GM20000 (cell line): Measurements from ENCODE around the gene DIAPH1.

Experiments used
- DNase-seq: peaks from one replicate; pipeline ENCODE4 v3.0.0; 2012; ENCODE audit warnings: low spot score
- TF ChIP-seq, protein P1 (sequence below): IDR thresholded peaks from 2 replicates; pipeline ENCODE4 v1.5.1; 2012; ENCODE audit warnings: mild to moderate bottlenecking, control low read depth; ENCODE audit errors: extremely low read depth, missing control alignments

The DIAPH1 gene

DNA sequence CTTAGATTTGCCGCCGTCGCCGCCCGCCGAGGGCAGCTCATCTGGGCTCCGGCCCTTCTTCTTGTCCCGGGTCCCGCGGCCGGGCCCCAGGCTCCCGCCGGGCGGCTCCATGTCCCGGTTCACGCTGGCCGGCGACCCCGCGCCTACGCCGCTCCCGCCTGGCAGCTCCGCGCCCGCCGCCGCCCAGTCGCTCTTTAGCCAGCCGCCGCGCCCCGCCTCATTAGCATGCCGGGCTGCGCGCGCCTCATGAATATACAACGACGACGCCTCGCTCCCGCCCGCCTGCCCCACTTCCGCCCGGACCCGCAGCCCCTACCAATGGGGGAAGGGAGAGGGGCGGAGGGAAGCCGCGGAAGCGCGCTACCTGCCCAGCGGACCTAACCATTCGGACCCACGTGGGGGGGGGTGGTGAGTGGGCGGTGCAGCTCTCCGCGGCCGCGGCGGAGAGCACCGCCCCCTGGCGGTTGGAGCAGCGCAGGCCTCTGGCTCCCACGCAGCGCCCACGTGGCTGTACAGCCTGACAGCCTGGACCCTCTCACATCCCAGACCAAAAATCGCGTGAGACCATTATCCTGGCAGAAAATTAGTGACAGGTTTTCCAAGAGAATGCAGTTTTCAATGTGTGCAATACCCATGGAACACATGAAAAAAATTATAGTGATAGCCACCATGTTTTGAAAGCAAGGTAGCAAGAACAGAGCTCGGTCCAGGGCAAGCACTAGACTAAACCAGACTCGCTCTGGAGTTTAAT is at the start of gene DIAPH1:
DIAPH1 (minus strand) TSS at position 197 of the 751 bp plus-strand sequence; CDS start at position 111, 86 bp downstream.
- DNase-seq: peak; percentile 96
- TF ChIP-seq, protein P1, sequence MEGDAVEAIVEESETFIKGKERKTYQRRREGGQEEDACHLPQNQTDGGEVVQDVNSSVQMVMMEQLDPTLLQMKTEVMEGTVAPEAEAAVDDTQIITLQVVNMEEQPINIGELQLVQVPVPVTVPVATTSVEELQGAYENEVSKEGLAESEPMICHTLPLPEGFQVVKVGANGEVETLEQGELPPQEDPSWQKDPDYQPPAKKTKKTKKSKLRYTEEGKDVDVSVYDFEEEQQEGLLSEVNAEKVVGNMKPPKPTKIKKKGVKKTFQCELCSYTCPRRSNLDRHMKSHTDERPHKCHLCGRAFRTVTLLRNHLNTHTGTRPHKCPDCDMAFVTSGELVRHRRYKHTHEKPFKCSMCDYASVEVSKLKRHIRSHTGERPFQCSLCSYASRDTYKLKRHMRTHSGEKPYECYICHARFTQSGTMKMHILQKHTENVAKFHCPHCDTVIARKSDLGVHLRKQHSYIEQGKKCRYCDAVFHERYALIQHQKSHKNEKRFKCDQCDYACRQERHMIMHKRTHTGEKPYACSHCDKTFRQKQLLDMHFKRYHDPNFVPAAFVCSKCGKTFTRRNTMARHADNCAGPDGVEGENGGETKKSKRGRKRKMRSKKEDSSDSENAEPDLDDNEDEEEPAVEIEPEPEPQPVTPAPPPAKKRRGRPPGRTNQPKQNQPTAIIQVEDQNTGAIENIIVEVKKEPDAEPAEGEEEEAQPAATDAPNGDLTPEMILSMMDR: peak; percentile 86

DNA sequence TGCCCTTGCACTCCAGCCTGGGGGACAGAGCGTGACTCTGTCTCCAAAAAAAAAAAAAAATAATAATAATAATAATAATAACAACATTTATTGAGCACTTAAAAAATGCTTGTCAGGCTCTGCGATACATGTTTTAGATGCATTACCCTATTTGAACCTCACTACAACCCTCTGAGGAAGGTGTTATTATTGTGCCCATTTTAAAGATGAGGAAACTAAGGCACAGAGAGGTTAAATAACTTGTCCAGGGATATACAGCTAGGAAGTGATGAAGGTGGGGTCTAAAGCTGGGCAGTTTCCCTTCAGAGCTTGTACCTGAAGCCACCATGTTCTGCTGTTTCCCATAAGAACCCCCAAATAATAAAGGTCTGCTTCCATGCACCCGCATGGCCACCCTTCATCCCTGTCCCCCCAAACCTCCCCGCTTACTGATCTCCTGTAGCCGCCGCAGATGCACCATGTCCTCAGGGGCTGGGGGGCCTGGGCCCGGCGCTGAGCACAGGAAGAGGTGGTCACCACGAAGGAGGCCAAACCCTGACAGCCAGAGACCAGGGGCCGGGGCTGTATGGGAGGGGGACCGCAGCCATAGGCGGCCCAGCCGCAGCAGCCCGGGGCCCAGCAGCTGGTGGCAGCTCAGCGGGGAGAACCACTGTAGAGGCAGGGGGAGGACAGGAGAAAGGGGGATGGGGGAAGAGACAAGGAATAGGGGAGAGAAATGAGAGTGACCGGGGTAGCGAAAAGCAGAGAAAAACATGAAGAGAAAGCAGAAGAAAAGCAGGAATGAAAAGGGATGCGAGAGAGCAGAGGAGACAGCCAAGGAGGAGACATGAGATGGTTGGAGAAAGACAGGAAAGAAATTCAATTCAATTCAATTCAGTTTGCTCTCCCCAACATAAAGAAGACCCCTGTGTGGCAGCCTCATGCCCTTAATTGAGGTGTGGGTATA is 47.5 kb upstream of the DIAPH1 start:
- no peak for DNase-seq
- TF ChIP-seq, protein P1: no peak

DNA sequence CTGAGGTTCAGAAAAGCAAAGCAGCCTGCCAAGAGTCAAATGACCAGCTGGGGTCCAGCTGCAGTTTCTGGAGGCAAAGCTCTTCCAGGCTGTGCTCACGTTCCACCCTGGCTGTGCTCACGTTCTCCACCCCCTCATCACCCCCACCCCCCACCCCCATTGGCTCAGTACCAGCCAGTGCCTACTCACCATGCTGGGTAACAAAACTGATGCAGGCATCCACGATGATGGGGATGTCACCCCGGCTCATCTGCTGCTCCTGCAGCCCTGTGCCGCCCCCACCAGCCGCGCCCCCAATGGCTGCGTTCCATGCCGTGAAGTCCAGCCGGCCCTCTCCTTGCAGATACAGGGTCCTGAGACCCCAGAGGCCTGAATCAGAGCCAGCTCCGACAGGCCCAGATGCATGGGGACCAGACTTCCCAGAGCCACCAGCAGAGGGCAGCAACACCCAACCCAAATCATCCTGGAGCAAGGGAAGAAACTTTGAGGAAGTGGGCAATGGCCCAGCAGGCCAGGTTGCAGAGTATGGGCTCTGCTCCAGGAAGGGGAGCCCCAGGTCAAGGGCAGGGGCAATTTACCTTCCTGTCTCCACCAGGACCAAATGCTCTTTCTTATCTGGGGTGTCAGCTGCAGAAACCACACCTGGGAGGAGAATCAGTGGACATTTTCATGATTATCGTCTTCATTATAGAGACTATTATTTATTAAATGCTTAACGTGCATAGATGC is 46.1 kb upstream of the DIAPH1 start:
- peak; percentile 89 for DNase-seq
- TF ChIP-seq, protein P1: peak; percentile 82

DNA sequence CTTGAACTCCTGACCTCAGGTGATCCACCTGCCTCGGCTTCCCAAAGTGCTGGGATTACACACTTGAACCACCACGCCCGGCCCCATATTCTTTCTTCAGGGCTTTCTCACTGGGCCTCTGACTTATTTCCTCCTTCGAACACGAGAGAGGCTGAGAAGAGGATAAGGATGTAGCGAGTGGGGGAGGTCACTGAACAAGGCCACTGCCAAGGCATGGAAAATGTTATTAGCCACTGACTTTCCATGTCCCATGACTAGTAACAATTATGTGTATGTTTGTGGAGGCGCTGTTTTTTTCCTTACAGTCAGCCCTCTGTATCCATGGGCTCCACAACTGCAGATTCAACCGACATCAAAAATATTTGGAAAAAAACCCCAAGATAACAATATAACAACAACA is 44.7 kb upstream of the DIAPH1 start:
- no peak for DNase-seq
- TF ChIP-seq, protein P1: no peak

DNA sequence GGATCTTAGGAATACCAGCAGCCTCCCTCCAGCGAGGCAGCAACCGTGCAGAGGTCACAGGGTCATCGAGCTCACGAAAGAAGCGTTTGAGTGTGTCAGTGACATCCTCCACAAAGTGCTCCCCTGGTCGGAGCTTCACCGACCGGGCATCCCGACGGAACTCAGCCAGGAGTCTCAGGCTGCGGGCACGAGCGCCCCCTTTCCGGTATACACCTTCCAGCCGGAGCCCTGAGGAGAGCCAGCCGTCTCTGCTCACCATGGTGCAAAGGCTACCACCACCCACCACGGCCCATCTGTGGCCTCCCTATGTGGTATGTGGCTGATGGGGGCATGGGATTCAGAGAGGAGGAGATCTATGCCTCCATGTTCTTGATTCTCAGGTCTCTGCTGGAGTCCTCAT is 43.2 kb upstream of the DIAPH1 start:
- TF ChIP-seq, protein P1: no peak
- DNase-seq: no peak

DNA sequence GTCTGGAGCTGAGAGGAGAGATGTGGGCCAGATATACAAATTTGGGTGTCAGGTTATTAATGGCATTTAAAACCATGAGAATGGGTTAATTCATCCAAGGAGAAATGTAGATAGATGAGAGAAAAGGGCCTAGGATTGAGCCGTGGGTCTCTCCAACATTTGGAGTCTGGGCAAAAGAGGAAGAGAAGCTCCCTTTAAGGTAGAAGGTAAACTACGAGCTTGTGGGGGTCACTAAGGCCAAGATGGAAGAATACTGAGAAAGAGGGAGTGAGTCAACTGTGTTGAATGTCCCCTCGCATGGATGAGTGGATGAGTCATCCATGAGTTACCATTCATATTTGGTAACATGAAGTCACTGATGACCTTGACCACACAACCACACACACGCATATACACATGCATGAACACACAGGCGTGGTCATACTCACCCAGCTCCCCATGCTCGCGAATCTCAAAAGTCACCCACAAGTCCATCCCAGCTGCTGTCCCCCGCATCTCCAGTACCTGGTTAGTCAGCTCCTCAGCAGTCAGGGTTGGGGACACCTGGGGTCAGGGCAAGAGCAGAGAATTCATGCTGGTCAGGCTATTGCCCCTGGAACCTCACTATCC is 39.2 kb upstream of the DIAPH1 start:
- TF ChIP-seq, protein P1: no peak
- peak; percentile 52 for DNase-seq
